SK-N-SH treated with all-trans-retinoic acid at 6 μM for 48 hours (cell line): ENCODE results near the gene PROM2.

Experiments used
- BACH2 ChIP-seq: fragments of 250-450 bp; sonication (Bioruptor Pico); IDR thresholded peaks from 2 replicates; pipeline ENCODE4 v1.9.0; 2021; ENCODE audit warnings: mild to moderate bottlenecking, borderline replicate concordance
- CSDC2 ChIP-seq: fragments of 250-450 bp; sonication (Bioruptor Pico); IDR thresholded peaks from 2 replicates; pipeline ENCODE4 v1.5.0; 2020; ENCODE audit warnings: mild to moderate bottlenecking, moderate library complexity
- ESRRG ChIP-seq: fragments of 250-450 bp; sonication (Bioruptor Pico); IDR thresholded peaks from 2 replicates; pipeline ENCODE4 v1.6.1; 2021; ENCODE audit warnings: mild to moderate bottlenecking
- ISL1 ChIP-seq: fragments of 250-450 bp; sonication (Bioruptor Pico); IDR thresholded peaks from 2 replicates; pipeline ENCODE4 v2.1.2; 2022; ENCODE audit warnings: mild to moderate bottlenecking, moderate library complexity
- PPARA ChIP-seq: fragments of 250-450 bp; sonication (Bioruptor Pico); IDR thresholded peaks from 2 replicates; pipeline ENCODE4 v1.5.0; 2020; ENCODE audit warnings: mild to moderate bottlenecking, borderline replicate concordance
- TOX ChIP-seq: fragments of 250-450 bp; sonication (Bioruptor Pico); IDR thresholded peaks from 2 replicates; pipeline ENCODE4 v1.8.0; 2021; ENCODE audit warnings: mild to moderate bottlenecking, moderate library complexity, borderline replicate concordance
- TSHZ2 ChIP-seq: fragments of 250-450 bp; sonication (Bioruptor Pico); IDR thresholded peaks from 2 replicates; pipeline ENCODE4 v1.5.0; 2020; ENCODE audit warnings: mild to moderate bottlenecking, moderate library complexity
- ZC3H10 ChIP-seq: fragments of 250-450 bp; sonication (Bioruptor Pico); IDR thresholded peaks from 2 replicates; pipeline ENCODE4 v1.5.1; 2021; ENCODE audit warnings: mild to moderate bottlenecking, moderate library complexity
- ZNF565 ChIP-seq: fragments of 450-650 bp; formaldehyde crosslinking; conservative IDR thresholded peaks from 2 replicates; pipeline ENCODE4 v1.5.0; 2020; ENCODE audit warnings: low read depth, mild to moderate bottlenecking, moderate library complexity
- TF ChIP-seq, protein P1 (sequence below): fragments of 250-450 bp; sonication (Bioruptor Pico); IDR thresholded peaks from 2 replicates; pipeline ENCODE4 v1.8.0; 2020; ENCODE audit warnings: mild to moderate bottlenecking, moderate library complexity, borderline replicate concordance
- TF ChIP-seq, protein P2 (sequence below): fragments of 250-450 bp; sonication (Bioruptor Pico); IDR thresholded peaks from 2 replicates; pipeline ENCODE4 v1.5.1; 2021; ENCODE audit warnings: mild to moderate bottlenecking, moderate library complexity
- TF ChIP-seq, protein P3 (sequence below): fragments of 250-450 bp; sonication (Bioruptor Pico); IDR thresholded peaks from 2 replicates; pipeline ENCODE4 v1.5.1; 2020; ENCODE audit warnings: low read depth, mild to moderate bottlenecking, moderate library complexity

DNA sequence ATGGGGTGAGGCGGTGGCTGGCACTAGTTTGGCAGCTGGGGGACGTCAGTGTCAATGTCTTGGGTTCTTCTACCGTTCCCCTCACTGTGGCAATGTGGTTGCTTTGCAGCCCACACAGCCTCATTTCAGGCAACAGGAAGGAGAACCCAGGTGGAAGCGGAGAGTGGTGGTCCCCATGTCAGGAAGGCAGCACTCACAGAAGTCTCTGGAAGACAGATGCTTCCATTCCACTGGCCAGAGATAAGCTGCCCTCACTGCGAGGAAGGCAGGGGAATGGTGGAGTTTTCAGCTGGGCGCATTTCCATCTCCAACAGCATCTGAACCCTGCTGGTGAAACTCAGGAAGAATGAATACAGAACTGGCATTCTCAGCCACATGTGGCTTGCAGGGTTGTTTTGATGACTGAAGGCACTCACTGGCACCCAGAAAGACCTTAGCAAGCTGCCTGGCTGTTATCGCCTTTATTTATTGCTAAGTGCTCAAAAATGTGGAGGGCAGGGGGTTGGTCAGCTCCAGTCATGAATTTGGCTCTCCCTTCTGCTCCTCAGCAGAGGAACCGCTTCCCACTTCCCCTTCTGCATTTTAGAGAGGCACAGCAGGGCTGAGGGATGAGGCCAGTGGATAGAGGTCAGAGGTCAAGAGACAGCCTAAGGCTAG is 42.3 kb downstream of the PROM2 start:
- TF ChIP-seq PPARA (CRISPR knock-in tag) (no peak), ESRRG (CRISPR knock-in tag) (no peak), BACH2 (CRISPR knock-in tag) (no peak), TSHZ2 (CRISPR knock-in tag) (no peak), TOX (no peak), ZC3H10 (no peak), CSDC2 (no peak), ISL1 (CRISPR knock-in tag) (no peak), ZNF565 (CRISPR knock-in tag) (no peak)
- TF ChIP-seq, protein P1, sequence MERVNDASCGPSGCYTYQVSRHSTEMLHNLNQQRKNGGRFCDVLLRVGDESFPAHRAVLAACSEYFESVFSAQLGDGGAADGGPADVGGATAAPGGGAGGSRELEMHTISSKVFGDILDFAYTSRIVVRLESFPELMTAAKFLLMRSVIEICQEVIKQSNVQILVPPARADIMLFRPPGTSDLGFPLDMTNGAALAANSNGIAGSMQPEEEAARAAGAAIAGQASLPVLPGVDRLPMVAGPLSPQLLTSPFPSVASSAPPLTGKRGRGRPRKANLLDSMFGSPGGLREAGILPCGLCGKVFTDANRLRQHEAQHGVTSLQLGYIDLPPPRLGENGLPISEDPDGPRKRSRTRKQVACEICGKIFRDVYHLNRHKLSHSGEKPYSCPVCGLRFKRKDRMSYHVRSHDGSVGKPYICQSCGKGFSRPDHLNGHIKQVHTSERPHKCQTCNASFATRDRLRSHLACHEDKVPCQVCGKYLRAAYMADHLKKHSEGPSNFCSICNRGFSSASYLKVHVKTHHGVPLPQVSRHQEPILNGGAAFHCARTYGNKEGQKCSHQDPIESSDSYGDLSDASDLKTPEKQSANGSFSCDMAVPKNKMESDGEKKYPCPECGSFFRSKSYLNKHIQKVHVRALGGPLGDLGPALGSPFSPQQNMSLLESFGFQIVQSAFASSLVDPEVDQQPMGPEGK (CRISPR knock-in tag): no peak
- TF ChIP-seq, protein P2, sequence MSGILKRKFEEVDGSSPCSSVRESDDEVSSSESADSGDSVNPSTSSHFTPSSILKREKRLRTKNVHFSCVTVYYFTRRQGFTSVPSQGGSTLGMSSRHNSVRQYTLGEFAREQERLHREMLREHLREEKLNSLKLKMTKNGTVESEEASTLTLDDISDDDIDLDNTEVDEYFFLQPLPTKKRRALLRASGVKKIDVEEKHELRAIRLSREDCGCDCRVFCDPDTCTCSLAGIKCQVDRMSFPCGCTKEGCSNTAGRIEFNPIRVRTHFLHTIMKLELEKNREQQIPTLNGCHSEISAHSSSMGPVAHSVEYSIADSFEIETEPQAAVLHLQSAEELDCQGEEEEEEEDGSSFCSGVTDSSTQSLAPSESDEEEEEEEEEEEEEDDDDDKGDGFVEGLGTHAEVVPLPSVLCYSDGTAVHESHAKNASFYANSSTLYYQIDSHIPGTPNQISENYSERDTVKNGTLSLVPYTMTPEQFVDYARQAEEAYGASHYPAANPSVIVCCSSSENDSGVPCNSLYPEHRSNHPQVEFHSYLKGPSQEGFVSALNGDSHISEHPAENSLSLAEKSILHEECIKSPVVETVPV (CRISPR knock-in tag): no peak
- TF ChIP-seq, protein P3, sequence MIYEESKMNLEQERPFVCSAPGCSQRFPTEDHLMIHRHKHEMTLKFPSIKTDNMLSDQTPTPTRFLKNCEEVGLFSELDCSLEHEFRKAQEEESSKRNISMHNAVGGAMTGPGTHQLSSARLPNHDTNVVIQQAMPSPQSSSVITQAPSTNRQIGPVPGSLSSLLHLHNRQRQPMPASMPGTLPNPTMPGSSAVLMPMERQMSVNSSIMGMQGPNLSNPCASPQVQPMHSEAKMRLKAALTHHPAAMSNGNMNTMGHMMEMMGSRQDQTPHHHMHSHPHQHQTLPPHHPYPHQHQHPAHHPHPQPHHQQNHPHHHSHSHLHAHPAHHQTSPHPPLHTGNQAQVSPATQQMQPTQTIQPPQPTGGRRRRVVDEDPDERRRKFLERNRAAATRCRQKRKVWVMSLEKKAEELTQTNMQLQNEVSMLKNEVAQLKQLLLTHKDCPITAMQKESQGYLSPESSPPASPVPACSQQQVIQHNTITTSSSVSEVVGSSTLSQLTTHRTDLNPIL (CRISPR knock-in tag): no peak
